Measurements from ENCODE around the gene STK10. TPM values are rescaled to one million over a fixed set of nuclear protein-coding genes. Genes with fewer than 3 reads are reported as not detected.

Gene STK10
- total RNA-seq, 2 donors from 2014 or later = 9.1 to 9.9 TPM

DNA sequence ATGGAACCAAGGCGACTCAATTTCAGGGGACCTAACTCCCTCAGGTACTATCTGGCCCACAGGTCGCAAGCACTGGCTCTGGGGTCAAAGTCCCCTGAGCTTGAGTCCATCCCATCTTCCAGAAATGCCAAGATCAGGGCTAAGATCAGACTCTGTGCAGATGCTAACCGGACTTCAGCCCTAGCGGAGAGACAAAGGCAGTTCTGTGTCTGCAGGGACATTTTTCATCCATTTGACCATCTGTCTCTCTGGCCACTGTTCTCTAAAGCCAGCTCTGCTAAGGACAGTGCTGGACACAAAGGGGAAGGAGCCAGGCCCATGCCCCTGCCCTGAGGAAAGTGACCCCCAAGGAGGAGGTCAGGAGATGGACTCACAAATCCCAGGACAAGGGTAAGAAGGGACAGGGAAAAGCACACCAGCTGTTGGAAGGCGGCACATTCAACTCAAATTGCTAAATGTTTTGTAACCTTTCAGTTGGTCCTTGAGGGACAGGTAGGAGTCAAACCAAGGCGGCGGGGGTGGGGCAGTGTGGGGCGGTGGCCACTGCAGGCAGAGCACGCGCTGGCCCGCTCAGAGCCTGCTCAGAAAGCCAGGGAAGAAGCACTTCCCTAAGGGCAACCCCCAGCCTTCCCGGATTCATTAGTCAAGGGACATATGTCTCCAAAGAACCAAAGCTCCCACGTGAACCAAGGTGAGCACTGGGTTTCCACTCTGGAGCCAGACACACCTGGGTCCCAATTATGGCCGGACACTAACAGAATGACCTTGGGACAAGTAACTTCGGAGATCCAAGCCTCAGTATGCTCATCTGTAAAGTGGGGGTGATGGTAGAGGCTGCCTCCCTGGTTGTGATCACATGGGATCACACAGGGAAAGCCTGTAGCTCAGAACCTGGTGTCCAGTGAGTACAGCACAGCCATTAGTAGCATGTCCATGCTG is 42.8 kb downstream of the STK10 start:
- H3K9me3 ChIP-seq = no peaks in the 10 kb centered on the region
- no peak overlapping the region for H3K4me3 ChIP-seq
- no peak for ATAC-seq
- H3K27ac ChIP-seq = no peak overlapping the region
- intact Hi-C loops (cut with DNase I) = no loop called here
- peaks cover 15% of the 10 kb centered on the region for H3K4me1 ChIP-seq
- no peak for DNase-seq
- 90% methylated on average over 11 to 15 of the region's 15 CpGs for WGBS, 2 donors
- no peaks in the 10 kb centered on the region for H3K27me3 ChIP-seq
- TF ChIP-seq POLR2A (IDR thresholded peaks at IDR 0.05) (no peak), CTCF (IDR thresholded peaks at IDR 0.05) (no peak)
- H3K36me3 ChIP-seq (replicated peaks in 1 of 2; ENCODE audit: insufficient read depth in 1 of 2, low read depth in 2 of 2) = no peaks in the 10 kb centered on the region

GRCh38 chr5:172144291-172144815 is 43.7 kb downstream of the STK10 start:
- no peak for ATAC-seq
- Histone ChIP-seq H3K27ac (no peak overlapping the region), H3K27me3 (no peaks in the 10 kb centered on the region), H3K9me3 (no peaks in the 10 kb centered on the region), H3K4me3 (no peak overlapping the region), H3K36me3 (replicated peaks in 1 of 2; ENCODE audit: insufficient read depth in 1 of 2, low read depth in 2 of 2) (no peaks in the 10 kb centered on the region), H3K4me1 (peaks cover 15% of the 10 kb centered on the region)
- no peak for DNase-seq
- intact Hi-C loops (cut with DNase I) = no loop called here
- 44 to 60% methylated on average over 7 to 10 of the region's 10 CpGs for WGBS, 2 donors
- TF ChIP-seq POLR2A (IDR thresholded peaks at IDR 0.05) = no peak
- TF ChIP-seq CTCF (IDR thresholded peaks at IDR 0.05) = no peak

DNA sequence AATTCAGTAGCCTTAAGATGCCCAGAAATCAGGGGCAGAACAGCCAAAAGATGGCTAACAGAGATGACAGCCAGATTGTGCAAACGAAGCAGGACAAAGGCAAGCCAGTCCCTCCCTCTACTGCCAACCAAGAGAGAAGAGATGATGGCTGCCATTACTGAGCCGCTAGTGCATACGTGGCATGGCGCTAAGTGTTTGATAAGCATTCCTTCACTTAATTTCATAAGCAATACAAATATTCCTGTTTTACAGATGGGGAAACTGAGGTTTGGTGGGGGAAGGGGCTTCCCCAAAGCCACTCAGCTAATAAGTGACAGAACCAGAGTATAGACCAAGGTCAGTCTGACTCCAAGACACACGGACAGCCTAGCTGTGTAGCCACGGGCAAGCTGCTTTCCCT is 44.1 kb downstream of the STK10 start:
- no peaks in the 10 kb centered on the region for H3K9me3 ChIP-seq
- intact Hi-C loops (cut with DNase I) = no loop called here
- WGBS, 2 donors = 86% methylated on average over 6 of the region's 6 CpGs
- no peak for TF ChIP-seq CTCF (IDR thresholded peaks at IDR 0.05)
- no peak for TF ChIP-seq POLR2A (IDR thresholded peaks at IDR 0.05)
- H3K4me3 ChIP-seq = no peak overlapping the region
- H3K36me3 ChIP-seq (replicated peaks in 1 of 2; ENCODE audit: insufficient read depth in 1 of 2, low read depth in 2 of 2) = no peaks in the 10 kb centered on the region
- DNase-seq (no peak), ATAC-seq (no peak)
- H3K27ac ChIP-seq = no peak overlapping the region
- peaks cover 15% of the 10 kb centered on the region for H3K4me1 ChIP-seq
- no peaks in the 10 kb centered on the region for H3K27me3 ChIP-seq

DNA sequence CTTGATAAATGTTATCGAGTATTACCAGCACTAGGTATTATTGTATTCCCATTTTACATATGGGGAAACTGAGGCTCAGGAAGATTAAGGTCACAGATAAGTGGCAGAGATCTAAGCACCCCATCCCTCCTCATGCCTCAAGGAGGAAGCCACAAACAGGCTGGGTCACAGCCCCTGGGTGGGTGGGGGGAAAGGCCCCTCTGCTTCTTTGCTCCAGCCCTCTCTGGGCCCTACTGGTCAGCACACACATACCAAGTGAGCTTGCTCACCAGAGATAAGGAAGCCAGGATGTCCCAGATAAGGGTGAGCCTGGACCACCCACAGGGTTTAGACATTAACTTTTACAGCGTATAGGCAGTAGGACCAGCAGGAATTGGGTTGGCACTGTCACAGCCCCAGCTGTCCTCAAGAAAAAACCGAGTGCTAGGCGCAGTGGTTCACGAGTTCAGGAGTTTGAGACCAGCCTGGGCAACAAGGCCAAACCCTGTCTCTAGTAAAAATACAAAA is 45.3 kb downstream of the STK10 start:
- TF ChIP-seq CTCF (IDR thresholded peaks at IDR 0.05) (no peak), POLR2A (IDR thresholded peaks at IDR 0.05) (no peak)
- H3K27ac ChIP-seq = no peak overlapping the region
- no peaks in the 10 kb centered on the region for H3K36me3 ChIP-seq (replicated peaks in 1 of 2; ENCODE audit: insufficient read depth in 1 of 2, low read depth in 2 of 2)
- 83 to 100% methylated on average over 1 to 5 of the region's 5 CpGs for WGBS, 2 donors
- no peaks in the 10 kb centered on the region for H3K9me3 ChIP-seq
- no peak for DNase-seq
- intact Hi-C loops (cut with DNase I) = no loop called here
- ATAC-seq = no peak
- no peaks in the 10 kb centered on the region for H3K27me3 ChIP-seq
- H3K4me3 ChIP-seq = no peak overlapping the region
- peaks cover 15% of the 10 kb centered on the region for H3K4me1 ChIP-seq

Data from body of pancreas (tissue), 4 donors.